Stimulated activated CD4-positive, alpha-beta T cell treated with anti-CD3 and anti-CD28 coated beads, Interleukin-2, amount 100 ng/mL, for 4 hours (primary cell): Measurements from ENCODE around the gene GLIPR2.
"Not testable (repeated sequence)": the region's sequence is repeated elsewhere in the genome, so short reads cannot be mapped to it uniquely, and the experiment has no call there.

ENCODE experiments used
- DNase-seq: peaks from one replicate; pipeline ENCODE4 v3.0.0-alpha.2; 2020; ENCODE audit warnings: low read depth

GLIPR2 gene

GRCh38 chr9:36123515-36123914 is 13.0 kb upstream of the GLIPR2 start:
- no peak for DNase-seq

GRCh38 chr9:36125062-36125855 is 11.3 kb upstream of the GLIPR2 start:
- DNase-seq = no peak

- DNase-seq = no peak
These were observed 10.4 kb upstream of the GLIPR2 start for GRCh38 chr9:36126016-36126730.

- DNase-seq = no peak
These were observed 8.8 kb upstream of the GLIPR2 start for GRCh38 chr9:36127652-36128244.

GRCh38 chr9:36128349-36128748 is 8.2 kb upstream of the GLIPR2 start:
- no peak for DNase-seq

GRCh38 chr9:36129139-36129538 is 7.4 kb upstream of the GLIPR2 start:
- no peak for DNase-seq

GRCh38 chr9:36131666-36132065 is 4.9 kb upstream of the GLIPR2 start:
- not testable (repeated sequence) for DNase-seq

GRCh38 chr9:36132086-36132485 is 4.4 kb upstream of the GLIPR2 start:
- DNase-seq = no peak

GRCh38 chr9:36134761-36135505 is 1.6 kb upstream of the GLIPR2 start:
- no peak for DNase-seq

GRCh38 chr9:36135741-36136271 is 727 bp upstream of the GLIPR2 start:
- DNase-seq = no peak

- DNase-seq = no peak
These were observed 410 bp downstream of the GLIPR2 start for GRCh38 chr9:36136894-36137391.

- DNase-seq = no peak
These were observed 965 bp downstream of the GLIPR2 start for GRCh38 chr9:36137392-36138004.

- DNase-seq = no peak
These were observed 2.0 kb downstream of the GLIPR2 start for GRCh38 chr9:36138496-36138895.

- no peak for DNase-seq
These were observed 2.4 kb downstream of the GLIPR2 start for GRCh38 chr9:36138901-36139300.

GRCh38 chr9:36140086-36141084 is 3.9 kb downstream of the GLIPR2 start:
- no peak for DNase-seq

- DNase-seq = no peak
These were observed 4.8 kb downstream of the GLIPR2 start for GRCh38 chr9:36141288-36141687.

- DNase-seq = no peak
These were observed 5.2 kb downstream of the GLIPR2 start for GRCh38 chr9:36141761-36142160.

- DNase-seq = no peak
These were observed 6.1 kb downstream of the GLIPR2 start for GRCh38 chr9:36142510-36143244.

- no peak for DNase-seq
These were observed 6.7 kb downstream of the GLIPR2 start for GRCh38 chr9:36143245-36143641.
